Epithelial cell of proximal tubule (primary cell): Measurements from ENCODE around the gene LRRC4C. TPM values are rescaled to one million over a fixed set of nuclear protein-coding genes. Genes with fewer than 3 reads are reported as not detected.
A peak's percentile ranks its signal among the peaks of the same experiment; 100 is the strongest.

Experiments
- DNase-seq: peaks from one replicate; pipeline ENCODE4 v3.0.0-alpha.2; 2011; ENCODE audit warnings: low read depth
- H3K4me3 ChIP-seq: 2 replicates; pipeline ENCODE4 v1.5.1; 2011; ENCODE audit warnings: low read depth, mild to moderate bottlenecking, low read length
- total RNA-seq: library from RNA; depleted of rRNA; stranded (reverse); fragments of >200 nt; gene quantifications from 2 replicates; pipeline ENCODE4 v1.2.3, GENCODE V29; 2015
- TF ChIP-seq, protein P1 (sequence below): conservative IDR thresholded peaks from 2 replicates; pipeline ENCODE4 v1.5.1; 2012; ENCODE audit warnings: low read depth, mild to moderate bottlenecking, low read length

Gene LRRC4C
- total RNA-seq, 1 donor from 2014 or later, result 0.12 TPM

GRCh38 chr11:40294741-40295140 lies 1164.7 kb downstream of the LRRC4C start:
- H3K4me3 ChIP-seq, result no peak overlapping the region
- TF ChIP-seq, protein P1, sequence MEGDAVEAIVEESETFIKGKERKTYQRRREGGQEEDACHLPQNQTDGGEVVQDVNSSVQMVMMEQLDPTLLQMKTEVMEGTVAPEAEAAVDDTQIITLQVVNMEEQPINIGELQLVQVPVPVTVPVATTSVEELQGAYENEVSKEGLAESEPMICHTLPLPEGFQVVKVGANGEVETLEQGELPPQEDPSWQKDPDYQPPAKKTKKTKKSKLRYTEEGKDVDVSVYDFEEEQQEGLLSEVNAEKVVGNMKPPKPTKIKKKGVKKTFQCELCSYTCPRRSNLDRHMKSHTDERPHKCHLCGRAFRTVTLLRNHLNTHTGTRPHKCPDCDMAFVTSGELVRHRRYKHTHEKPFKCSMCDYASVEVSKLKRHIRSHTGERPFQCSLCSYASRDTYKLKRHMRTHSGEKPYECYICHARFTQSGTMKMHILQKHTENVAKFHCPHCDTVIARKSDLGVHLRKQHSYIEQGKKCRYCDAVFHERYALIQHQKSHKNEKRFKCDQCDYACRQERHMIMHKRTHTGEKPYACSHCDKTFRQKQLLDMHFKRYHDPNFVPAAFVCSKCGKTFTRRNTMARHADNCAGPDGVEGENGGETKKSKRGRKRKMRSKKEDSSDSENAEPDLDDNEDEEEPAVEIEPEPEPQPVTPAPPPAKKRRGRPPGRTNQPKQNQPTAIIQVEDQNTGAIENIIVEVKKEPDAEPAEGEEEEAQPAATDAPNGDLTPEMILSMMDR, result no peak
- DNase-seq, result no peak

- H3K4me3 ChIP-seq, result no peak overlapping the region
- DNase-seq, result no peak
- TF ChIP-seq, protein P1, result no peak
These were observed 1165.1 kb downstream of the LRRC4C start for GRCh38 chr11:40294349-40294735.

DNA sequence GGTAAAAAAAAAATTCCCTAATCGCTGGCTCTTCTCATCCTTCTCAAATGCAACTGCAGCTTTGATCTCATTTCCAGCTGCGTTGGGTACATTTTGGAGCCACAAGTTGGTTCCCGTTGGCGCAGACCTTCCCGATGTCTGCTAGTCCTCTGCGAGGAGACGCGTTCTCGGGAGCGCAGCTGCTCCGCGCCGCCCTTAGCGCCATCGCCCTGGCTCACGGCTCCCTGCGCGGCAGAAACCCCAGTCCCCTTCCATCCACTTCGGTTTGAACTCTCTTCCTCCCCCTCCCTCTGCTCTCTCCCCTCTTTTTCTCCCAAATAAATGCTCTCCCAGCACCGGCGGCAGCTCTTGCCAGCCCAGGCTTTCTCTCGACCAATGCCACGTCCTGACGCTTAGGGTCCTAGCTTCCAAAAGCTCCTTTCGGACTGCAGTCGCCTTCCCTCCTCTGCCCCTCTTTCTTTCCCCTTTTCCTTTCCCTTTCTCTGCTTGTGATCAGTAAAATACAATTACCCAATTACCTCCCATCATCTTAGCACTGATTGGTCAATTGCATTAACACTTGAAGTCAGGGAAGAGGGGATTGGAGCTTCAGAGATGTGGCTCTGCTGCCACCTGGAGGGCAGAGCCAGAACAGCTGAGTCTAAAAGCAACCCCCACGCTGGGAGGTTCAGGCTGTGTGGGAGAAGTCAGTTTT lies 1165.7 kb downstream of the LRRC4C start:
- peak; percentile 75 for DNase-seq
- TF ChIP-seq, protein P1, result peak; percentile 99
- H3K4me3 ChIP-seq, result peak overlapping the region; percentile 82

DNA sequence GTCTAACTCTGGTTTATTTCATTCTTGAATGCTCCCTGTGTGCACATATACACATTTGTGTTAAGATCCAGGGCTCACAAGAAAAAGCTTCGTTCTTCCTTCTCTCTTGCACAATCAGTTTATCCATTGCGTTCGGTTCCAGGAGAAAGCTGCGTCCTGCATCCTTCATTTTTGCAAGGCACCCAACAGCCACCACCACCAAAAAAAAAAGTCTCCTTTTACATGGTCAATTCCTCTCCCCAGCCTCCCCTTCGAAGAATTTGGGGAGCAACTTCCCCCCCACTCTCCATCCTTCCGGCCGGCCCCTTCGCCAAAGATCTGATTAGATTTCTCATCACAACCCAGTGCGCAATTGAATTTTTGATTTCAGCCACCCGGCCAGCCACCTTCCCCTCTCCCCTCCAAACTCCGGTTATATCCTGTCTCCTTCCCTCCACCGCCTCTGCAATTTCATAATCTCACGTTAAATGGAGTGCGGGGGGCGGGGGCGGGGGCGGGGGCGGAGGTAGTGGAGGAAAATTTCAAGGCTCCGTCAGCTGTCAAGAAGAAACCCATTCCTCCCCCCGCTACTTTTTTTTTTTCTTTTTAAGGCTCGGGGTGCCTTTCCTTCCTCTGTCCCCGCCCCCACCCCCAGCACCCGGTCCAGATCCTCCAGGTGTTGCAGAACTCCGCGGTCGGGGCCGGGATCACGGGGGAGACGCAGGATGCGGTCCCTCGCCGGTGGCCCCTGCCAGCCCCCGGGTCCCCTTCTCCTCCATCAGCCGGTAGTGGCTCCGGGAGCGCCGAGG lies 1166.5 kb downstream of the LRRC4C start:
- TF ChIP-seq, protein P1, result no peak
- no peak for DNase-seq
- peak overlapping the region; percentile 82 for H3K4me3 ChIP-seq

DNA sequence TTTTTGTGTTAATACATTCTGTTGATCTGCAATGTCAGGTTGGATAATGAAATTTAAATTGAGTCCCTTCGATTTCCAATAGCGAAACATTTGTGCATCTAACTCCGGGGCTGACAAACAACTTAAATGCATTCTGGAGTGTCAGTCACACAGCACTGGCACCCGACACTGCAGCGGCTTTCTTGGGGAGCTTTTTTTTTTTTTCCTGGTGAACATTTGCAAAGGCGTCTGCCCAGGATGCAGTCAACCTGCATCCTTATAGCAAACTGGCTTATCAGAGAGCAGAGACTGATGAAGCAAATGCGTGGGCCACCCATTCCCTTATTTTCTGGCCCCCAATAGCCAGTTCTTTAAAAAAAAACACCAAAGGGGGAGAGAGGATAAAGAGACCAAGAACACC lies 1167.7 kb downstream of the LRRC4C start:
- no peak overlapping the region for H3K4me3 ChIP-seq
- DNase-seq, result no peak
- TF ChIP-seq, protein P1, result no peak

- H3K4me3 ChIP-seq, result no peak overlapping the region
- no peak for DNase-seq
- TF ChIP-seq, protein P1, result no peak
These were observed 1168.1 kb downstream of the LRRC4C start for GRCh38 chr11:40291329-40291728.
